ENCODE data around the gene SPATA31A1.
"Not testable (repeated sequence)": the region's sequence is repeated elsewhere in the genome, so short reads cannot be mapped to it uniquely, and the experiment has no call there.

DNA sequence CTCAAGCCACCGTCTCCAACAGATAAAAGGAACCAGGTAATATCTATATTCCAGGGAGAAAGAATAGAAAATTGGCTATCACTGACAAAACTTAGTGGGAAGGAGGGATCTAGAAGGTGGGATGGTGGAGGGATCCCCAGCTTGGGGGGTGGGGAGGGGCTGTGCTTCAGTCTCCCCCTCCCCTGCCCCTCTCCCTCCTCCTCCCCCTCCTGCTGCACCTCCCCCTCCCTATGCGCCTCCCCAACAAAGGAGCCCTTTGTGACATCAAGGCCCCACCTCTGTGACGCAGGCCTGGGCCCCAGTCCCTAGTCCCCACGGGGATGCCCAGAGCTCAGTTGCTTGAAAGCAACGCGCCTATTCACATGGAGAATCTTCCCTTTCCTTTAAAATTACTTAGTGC lies at the start of gene SPATA31A1:
- TF ChIP-seq SIN3A, TAF1 (IDR thresholded peaks at IDR 0.05; ENCODE audit: borderline replicate concordance, insufficient read depth, low read length): not testable (repeated sequence)
- TF ChIP-seq, protein P1, sequence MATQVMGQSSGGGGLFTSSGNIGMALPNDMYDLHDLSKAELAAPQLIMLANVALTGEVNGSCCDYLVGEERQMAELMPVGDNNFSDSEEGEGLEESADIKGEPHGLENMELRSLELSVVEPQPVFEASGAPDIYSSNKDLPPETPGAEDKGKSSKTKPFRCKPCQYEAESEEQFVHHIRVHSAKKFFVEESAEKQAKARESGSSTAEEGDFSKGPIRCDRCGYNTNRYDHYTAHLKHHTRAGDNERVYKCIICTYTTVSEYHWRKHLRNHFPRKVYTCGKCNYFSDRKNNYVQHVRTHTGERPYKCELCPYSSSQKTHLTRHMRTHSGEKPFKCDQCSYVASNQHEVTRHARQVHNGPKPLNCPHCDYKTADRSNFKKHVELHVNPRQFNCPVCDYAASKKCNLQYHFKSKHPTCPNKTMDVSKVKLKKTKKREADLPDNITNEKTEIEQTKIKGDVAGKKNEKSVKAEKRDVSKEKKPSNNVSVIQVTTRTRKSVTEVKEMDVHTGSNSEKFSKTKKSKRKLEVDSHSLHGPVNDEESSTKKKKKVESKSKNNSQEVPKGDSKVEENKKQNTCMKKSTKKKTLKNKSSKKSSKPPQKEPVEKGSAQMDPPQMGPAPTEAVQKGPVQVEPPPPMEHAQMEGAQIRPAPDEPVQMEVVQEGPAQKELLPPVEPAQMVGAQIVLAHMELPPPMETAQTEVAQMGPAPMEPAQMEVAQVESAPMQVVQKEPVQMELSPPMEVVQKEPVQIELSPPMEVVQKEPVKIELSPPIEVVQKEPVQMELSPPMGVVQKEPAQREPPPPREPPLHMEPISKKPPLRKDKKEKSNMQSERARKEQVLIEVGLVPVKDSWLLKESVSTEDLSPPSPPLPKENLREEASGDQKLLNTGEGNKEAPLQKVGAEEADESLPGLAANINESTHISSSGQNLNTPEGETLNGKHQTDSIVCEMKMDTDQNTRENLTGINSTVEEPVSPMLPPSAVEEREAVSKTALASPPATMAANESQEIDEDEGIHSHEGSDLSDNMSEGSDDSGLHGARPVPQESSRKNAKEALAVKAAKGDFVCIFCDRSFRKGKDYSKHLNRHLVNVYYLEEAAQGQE (IDR thresholded peaks at IDR 0.05; ENCODE audit: insufficient read depth in 1 of 2, low read depth in 2 of 2, low read length in 2 of 2) = not testable (repeated sequence)
